HEK293 (cell line): ENCODE results near the gene CAMK2D.

Experiments used
- CTCF ChIA-PET: fragments of 350-600 bp; formaldehyde crosslinking; extraction: SDS; loops from one replicate; lab custom pipeline; 2021; ENCODE audit warnings: antibody characterized with exemption; lab: Yijun Ruan, JAX
- POLR2A ChIA-PET: fragments of 300-600 bp; formaldehyde crosslinking; extraction: SDS; loops from one replicate; lab custom pipeline; 2020; ENCODE audit warnings: antibody characterized with exemption, inconsistent platforms; lab: Yijun Ruan, JAX
- H3K27ac ChIP-seq: fragments of 200-500 bp; sonication (Bioruptor generic); 2 replicates; pipeline ENCODE4 v1.5.1; 2014; ENCODE audit warnings: low read depth, low read length, control low read depth, inconsistent platforms; ENCODE audit errors: extremely low read depth
- H3K36me3 ChIP-seq, 2 experiments: fragments of 200-500 bp in 1 of 2; sonication (Bioruptor generic) in 1 of 2; 1 replicate in 1 of 2; 2 replicates in 1 of 2; pipeline ENCODE4 v1.5.1; 2014 to 2017; ENCODE audit warnings: inconsistent platforms in 2 of 2, low read length in 2 of 2; ENCODE audit not compliant: control insufficient read depth in 2 of 2, insufficient read depth in 1 of 2
- H3K4me1 ChIP-seq: fragments of 200-500 bp; sonication (Bioruptor generic); 2 replicates; pipeline ENCODE4 v1.5.1; 2014; ENCODE audit warnings: mild to moderate bottlenecking, low read length, inconsistent platforms; ENCODE audit not compliant: control insufficient read depth, insufficient read depth
- H3K4me3 ChIP-seq: 2 replicates; pipeline ENCODE4 v1.5.1; 2011; ENCODE audit warnings: low read depth, mild to moderate bottlenecking, control low read depth, low read length, moderate library complexity
- H3K9me3 ChIP-seq: fragments of 200-500 bp; sonication (Bioruptor generic); 2 replicates; pipeline ENCODE4 v1.5.1; 2014; ENCODE audit warnings: low read depth, low read length, inconsistent platforms; ENCODE audit not compliant: control insufficient read depth, insufficient read depth
- EGR2 ChIP-seq: fragments of 450-650 bp; formaldehyde crosslinking; IDR thresholded peaks from 2 replicates; pipeline ENCODE4 v1.5.1; 2016; ENCODE audit warnings: low read depth, missing biosample characterization, missing genetic modification characterization
- KLF1 ChIP-seq: fragments of 450-650 bp; formaldehyde crosslinking; IDR thresholded peaks from 2 replicates; pipeline ENCODE4 v1.5.1; 2016; ENCODE audit warnings: missing biosample characterization, missing genetic modification characterization
- KLF8 ChIP-seq: fragments of 450-650 bp; formaldehyde crosslinking; IDR thresholded peaks from 2 replicates; pipeline ENCODE4 v1.5.1; 2016; ENCODE audit warnings: missing biosample characterization, missing genetic modification characterization
- MZF1 ChIP-seq: fragments of 450-650 bp; formaldehyde crosslinking; IDR thresholded peaks from 2 replicates; pipeline ENCODE4 v1.5.1; 2017; ENCODE audit warnings: missing biosample characterization, missing genetic modification characterization, borderline replicate concordance
- OSR2 ChIP-seq: fragments of 450-650 bp; formaldehyde crosslinking; IDR thresholded peaks from 2 replicates; pipeline ENCODE4 v1.5.1; 2016; ENCODE audit warnings: missing biosample characterization, missing genetic modification characterization
- PATZ1 ChIP-seq: fragments of 450-650 bp; formaldehyde crosslinking; IDR thresholded peaks from 2 replicates; pipeline ENCODE4 v1.5.1; 2016; ENCODE audit warnings: missing biosample characterization, missing genetic modification characterization
- SETDB1 ChIP-seq: IDR thresholded peaks from one replicate; pipeline ENCODE4 v1.6.1; 2017; ENCODE audit warnings: mild to moderate bottlenecking, low read length, moderate library complexity, mixed read lengths; ENCODE audit not compliant: insufficient read length
- ZBTB8A ChIP-seq: fragments of 450-650 bp; formaldehyde crosslinking; IDR thresholded peaks from 2 replicates; pipeline ENCODE4 v1.5.1; 2016; ENCODE audit warnings: missing biosample characterization, missing genetic modification characterization
- ZFP41 ChIP-seq: fragments of 450-650 bp; formaldehyde crosslinking; IDR thresholded peaks from 2 replicates; pipeline ENCODE4 v1.5.1; 2016; ENCODE audit warnings: missing biosample characterization, missing genetic modification characterization, borderline replicate concordance
- ZNF157 ChIP-seq: fragments of 450-650 bp; formaldehyde crosslinking; IDR thresholded peaks from 2 replicates; pipeline ENCODE4 v1.5.1; 2016; ENCODE audit warnings: missing biosample characterization, missing genetic modification characterization
- ZNF26 ChIP-seq: fragments of 450-650 bp; formaldehyde crosslinking; IDR thresholded peaks from 2 replicates; pipeline ENCODE4 v1.5.1; 2016; ENCODE audit warnings: missing biosample characterization, missing genetic modification characterization
- ZNF366 ChIP-seq: fragments of 450-650 bp; formaldehyde crosslinking; conservative IDR thresholded peaks from 2 replicates; pipeline ENCODE4 v1.5.1; 2016; ENCODE audit warnings: missing biosample characterization, missing genetic modification characterization
- ZNF37A ChIP-seq: fragments of 450-650 bp; IDR thresholded peaks from 2 replicates; pipeline ENCODE4 v1.5.1; 2018; ENCODE audit warnings: missing biosample characterization, missing genetic modification characterization
- ZNF473 ChIP-seq: fragments of 450-650 bp; formaldehyde crosslinking; IDR thresholded peaks from 2 replicates; pipeline ENCODE4 v1.5.1; 2017; ENCODE audit warnings: missing biosample characterization, missing genetic modification characterization
- ZNF488 ChIP-seq: fragments of 450-650 bp; formaldehyde crosslinking; IDR thresholded peaks from 2 replicates; pipeline ENCODE4 v1.5.1; 2016; ENCODE audit warnings: missing biosample characterization, missing genetic modification characterization
- ZNF518A ChIP-seq: fragments of 450-650 bp; formaldehyde crosslinking; conservative IDR thresholded peaks from 2 replicates; pipeline ENCODE4 v1.5.1; 2016; ENCODE audit warnings: low read depth, missing biosample characterization, missing genetic modification characterization
- ZNF521 ChIP-seq: fragments of 450-650 bp; formaldehyde crosslinking; IDR thresholded peaks from 2 replicates; pipeline ENCODE4 v1.5.1; 2017; ENCODE audit warnings: missing biosample characterization, mild to moderate bottlenecking, missing genetic modification characterization
- ZNF529 ChIP-seq: fragments of 450-650 bp; formaldehyde crosslinking; IDR thresholded peaks from 2 replicates; pipeline ENCODE4 v1.5.1; 2017; ENCODE audit warnings: missing genetic modification characterization, missing biosample characterization; ENCODE audit not compliant: insufficient replicate concordance
- ZNF530 ChIP-seq: fragments of 450-650 bp; formaldehyde crosslinking; IDR thresholded peaks from 2 replicates; pipeline ENCODE4 v1.5.1; 2016; ENCODE audit warnings: low read depth, missing biosample characterization, missing genetic modification characterization
- ZNF600 ChIP-seq: fragments of 450-650 bp; formaldehyde crosslinking; IDR thresholded peaks from 2 replicates; pipeline ENCODE4 v1.5.1; 2016; ENCODE audit warnings: missing biosample characterization, missing genetic modification characterization
- ZNF621 ChIP-seq: fragments of 450-650 bp; formaldehyde crosslinking; IDR thresholded peaks from 2 replicates; pipeline ENCODE4 v1.5.1; 2017; ENCODE audit warnings: missing biosample characterization, missing genetic modification characterization
- ZNF658 ChIP-seq: fragments of 450-650 bp; formaldehyde crosslinking; IDR thresholded peaks from 2 replicates; pipeline ENCODE4; 2016; ENCODE audit warnings: missing biosample characterization, missing genetic modification characterization
- ZNF776 ChIP-seq: fragments of 450-650 bp; formaldehyde crosslinking; IDR thresholded peaks from 2 replicates; pipeline ENCODE4 v1.5.0; 2017; ENCODE audit warnings: missing biosample characterization, missing genetic modification characterization, borderline replicate concordance
- ZNF777 ChIP-seq: fragments of 450-650 bp; formaldehyde crosslinking; IDR thresholded peaks from 2 replicates; pipeline ENCODE4 v1.5.1; 2017; ENCODE audit warnings: missing biosample characterization, missing genetic modification characterization, borderline replicate concordance
- ZNF792 ChIP-seq: fragments of 450-650 bp; formaldehyde crosslinking; IDR thresholded peaks from 2 replicates; pipeline ENCODE4 v1.5.1; 2016; ENCODE audit warnings: missing biosample characterization, missing genetic modification characterization
- ZNF843 ChIP-seq: fragments of 450-650 bp; formaldehyde crosslinking; IDR thresholded peaks from 2 replicates; pipeline ENCODE4 v1.5.1; 2016; ENCODE audit warnings: missing biosample characterization, missing genetic modification characterization
- ZSCAN23 ChIP-seq: fragments of 450-650 bp; formaldehyde crosslinking; IDR thresholded peaks from 2 replicates; pipeline ENCODE4 v1.5.1; 2016; ENCODE audit warnings: missing biosample characterization, missing genetic modification characterization
- ZSCAN30 ChIP-seq: fragments of 450-650 bp; IDR thresholded peaks from 2 replicates; pipeline ENCODE4 v1.5.1; 2018; ENCODE audit warnings: missing biosample characterization, mild to moderate bottlenecking, missing genetic modification characterization, moderate library complexity
- ZXDB ChIP-seq: fragments of 450-650 bp; formaldehyde crosslinking; IDR thresholded peaks from 2 replicates; pipeline ENCODE4 v1.5.1; 2016; ENCODE audit warnings: missing biosample characterization, missing genetic modification characterization

The CAMK2D gene

GRCh38 chr4:113762186-113763028, 869 bp upstream of the CAMK2D start:
- POLR2A ChIA-PET, result interaction anchor here (0.6 kb wide), 1 partner anchor 39 kb away, joined by 3 read pairs; no protein-coding TSS in a partner anchor
- H3K9me3 ChIP-seq, result no peaks in the 10 kb centered on the region
- CTCF ChIA-PET, result interaction anchor here (0.6 kb wide), 1 partner anchor 11 kb away, joined by 3 read pairs; no protein-coding TSS in a partner anchor
- TF ChIP-seq ZBTB8A (tag by site-specific recombination), result peak; percentile 33; the same call in 1 of the 2 replicates
- TF ChIP-seq PATZ1 (tag by site-specific recombination), result peak; percentile 52; the same call in 1 of the 2 replicates
- no peak for TF ChIP-seq ZNF530 (tag by site-specific recombination)
- peak; percentile 68; the same call in 1 of the 2 replicates for TF ChIP-seq MZF1 (tag by site-specific recombination)
- no peak for TF ChIP-seq KLF8 (tag by site-specific recombination)
- peak; percentile 5; the same call in 1 of the 2 replicates for TF ChIP-seq EGR2 (tag by site-specific recombination)
- no peak for TF ChIP-seq ZNF26
- TF ChIP-seq SETDB1, result no peak
- TF ChIP-seq ZNF521 (tag by site-specific recombination), result no peak
- TF ChIP-seq ZNF157 (tag by site-specific recombination), result no peak
- TF ChIP-seq KLF1, result no peak
- TF ChIP-seq ZFP41 (tag by site-specific recombination), result no peak
- no peak for TF ChIP-seq ZNF792 (tag by site-specific recombination)
- TF ChIP-seq OSR2 (tag by site-specific recombination), result no peak
- peak; percentile 26; the same call in 1 of the 2 replicates for TF ChIP-seq ZSCAN30 (tag by site-specific recombination)
- peak; percentile 56; the same call in 1 of the 2 replicates for TF ChIP-seq ZNF518A (tag by site-specific recombination)
- TF ChIP-seq ZNF843 (tag by site-specific recombination), result no peak
- 0 out of 2 replicates have a peak, but pooled peaks have one; percentile 3 for TF ChIP-seq ZNF777 (tag by site-specific recombination)
- TF ChIP-seq ZNF529 (tag by site-specific recombination), result no peak
- TF ChIP-seq ZXDB, result peak; percentile 83
- TF ChIP-seq ZNF658 (tag by site-specific recombination), result no peak
- no peak for TF ChIP-seq ZNF621 (tag by site-specific recombination)
- TF ChIP-seq ZNF37A (tag by site-specific recombination), result no peak
- TF ChIP-seq ZNF488, result no peak
- TF ChIP-seq ZNF366 (tag by site-specific recombination), result peak; percentile 85
- TF ChIP-seq ZSCAN23 (tag by site-specific recombination), result no peak
- no peak for TF ChIP-seq ZNF776 (tag by site-specific recombination)
- no peak; the same call in 1 of the 2 replicates for TF ChIP-seq ZNF600 (tag by site-specific recombination)
- no peak for TF ChIP-seq ZNF473 (tag by site-specific recombination)

More at GRCh38 chr4:113762186-113763028, 869 bp upstream of the CAMK2D start:
- no peaks in the 10 kb centered on the region for H3K36me3 ChIP-seq
- no peaks in the 10 kb centered on the region; the same call in 1 of the 2 replicates for H3K4me1 ChIP-seq
- H3K27ac ChIP-seq, result peak overlapping the region; percentile 91
- peak overlapping the region; percentile 83 for H3K4me3 ChIP-seq
